Nucleus accumbens (tissue), 56 donors: Measurements from ENCODE around the gene EXOSC10.
"Not testable (repeated sequence)": the region's sequence is repeated elsewhere in the genome, so short reads cannot be mapped to it uniquely, and the experiment has no call there.

ENCODE experiments used
- DNase-seq, 56 donors: peaks; one replicate each; lab custom pipeline; 2025; lab: John Stamatoyannopoulos, UW

EXOSC10 gene

DNA sequence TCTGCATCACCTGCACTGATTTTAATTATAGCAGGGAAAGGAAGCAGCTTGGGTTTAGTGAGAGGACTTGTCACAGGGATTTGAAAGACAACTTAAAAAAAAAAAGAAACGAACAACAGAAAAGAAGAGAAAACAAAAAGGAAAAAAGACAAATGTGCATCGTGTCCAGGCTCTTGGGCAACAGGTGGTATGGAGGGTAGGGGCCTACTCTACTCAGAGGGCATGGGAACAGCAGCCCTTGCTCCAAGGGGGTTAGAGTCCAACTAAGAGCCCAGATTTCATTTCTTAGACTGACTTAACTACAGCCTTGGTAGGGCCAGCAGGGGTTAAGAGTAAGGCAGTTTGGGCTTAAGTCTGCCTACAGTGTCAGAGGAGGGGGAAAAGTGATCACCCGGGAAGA is 15.3 kb upstream of the EXOSC10 start:
- DNase-seq: no peak

- DNase-seq: peak in 16 of 56 donors; percentile 2 to 32 (median 8)
Observed at GRCh38 chr1:11109047-11109760, 9.5 kb upstream of the EXOSC10 start.

DNA sequence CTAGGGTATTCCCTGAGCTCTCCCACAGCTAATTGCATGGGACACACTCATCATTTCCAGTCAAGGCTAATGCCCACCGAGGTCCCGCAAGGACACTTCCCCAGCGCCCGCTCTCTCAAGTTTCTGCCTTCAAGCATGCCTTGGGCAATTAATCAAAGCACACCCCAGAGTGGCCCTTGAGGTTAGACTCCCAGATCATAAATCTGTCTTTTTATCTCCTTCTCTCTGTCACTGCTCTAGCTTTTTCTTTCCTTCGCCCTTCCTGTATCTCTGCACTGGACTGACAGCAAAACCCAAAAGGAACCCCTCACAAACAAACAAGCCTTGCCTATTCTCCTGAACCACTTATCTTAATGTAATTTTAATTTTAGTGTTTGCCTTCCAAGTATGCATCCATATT is 7.9 kb upstream of the EXOSC10 start:
- no peak for DNase-seq

- no peak for DNase-seq
Observed at GRCh38 chr1:11105586-11105985, 5.9 kb upstream of the EXOSC10 start.

DNA sequence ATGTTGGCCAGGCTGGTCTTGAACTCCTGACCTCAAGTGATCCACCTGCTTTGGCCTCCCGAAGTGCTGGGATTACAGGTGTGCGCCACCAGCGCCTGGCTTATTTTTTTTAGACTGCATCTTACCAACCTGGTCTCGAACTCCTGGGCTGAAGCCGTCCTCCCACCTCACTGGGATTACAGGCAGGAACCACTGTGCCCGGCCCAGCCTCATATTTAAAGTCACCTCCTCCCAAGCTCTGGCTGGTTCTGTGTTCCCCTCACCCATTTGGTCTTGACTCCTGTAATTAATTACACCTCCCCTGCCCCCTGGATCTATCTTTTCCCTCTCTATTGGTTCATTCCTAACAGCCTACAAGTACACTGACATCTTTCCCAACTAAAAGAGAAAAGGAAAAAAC is 1.7 kb upstream of the EXOSC10 start:
- DNase-seq: no peak

- DNase-seq: not testable (repeated sequence)
Observed at GRCh38 chr1:11100806-11101205, 1.1 kb upstream of the EXOSC10 start.

DNA sequence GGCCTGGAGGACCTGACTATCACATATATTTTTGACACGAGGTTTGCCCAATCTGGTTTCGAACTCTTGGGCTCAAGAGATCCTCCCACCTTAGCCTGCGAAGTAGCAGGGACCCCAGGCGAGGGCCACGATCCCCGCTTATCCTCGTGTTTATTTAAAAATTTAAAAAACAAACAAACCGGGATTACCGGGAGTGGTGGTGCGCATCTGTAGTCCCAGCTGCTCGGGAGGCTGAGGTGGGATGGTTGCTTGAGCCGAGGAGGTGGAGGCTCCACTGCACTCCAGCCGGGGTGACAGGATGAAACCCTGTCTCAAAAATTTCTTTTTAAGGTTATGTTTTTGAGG is 452 bp upstream of the EXOSC10 start:
- DNase-seq: peak in 3 of 56 donors; percentile 2 to 44 (median 28)

- no peak for DNase-seq
Observed at GRCh38 chr1:11098931-11099309, 749 bp downstream of the EXOSC10 start.

DNA sequence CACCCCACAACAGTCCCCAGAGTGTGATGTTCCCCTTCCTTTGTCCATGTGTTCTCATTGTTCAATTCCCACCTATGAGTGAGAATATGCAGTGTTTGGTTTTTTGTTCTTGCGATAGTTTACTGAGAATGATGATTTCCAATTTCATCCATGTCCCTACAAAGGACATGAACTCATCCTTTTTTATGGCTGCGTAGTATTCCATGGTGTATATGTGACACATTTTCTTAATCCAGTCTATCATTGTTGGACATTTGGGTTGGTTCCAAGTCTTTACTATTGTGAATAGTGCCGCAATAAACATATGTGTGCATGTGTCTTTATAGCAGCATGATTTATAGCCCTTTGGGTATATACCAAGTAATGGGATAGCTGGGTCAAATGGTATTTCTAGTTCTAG is 15.9 kb downstream of the EXOSC10 start:
- DNase-seq: not testable (repeated sequence)

DNA sequence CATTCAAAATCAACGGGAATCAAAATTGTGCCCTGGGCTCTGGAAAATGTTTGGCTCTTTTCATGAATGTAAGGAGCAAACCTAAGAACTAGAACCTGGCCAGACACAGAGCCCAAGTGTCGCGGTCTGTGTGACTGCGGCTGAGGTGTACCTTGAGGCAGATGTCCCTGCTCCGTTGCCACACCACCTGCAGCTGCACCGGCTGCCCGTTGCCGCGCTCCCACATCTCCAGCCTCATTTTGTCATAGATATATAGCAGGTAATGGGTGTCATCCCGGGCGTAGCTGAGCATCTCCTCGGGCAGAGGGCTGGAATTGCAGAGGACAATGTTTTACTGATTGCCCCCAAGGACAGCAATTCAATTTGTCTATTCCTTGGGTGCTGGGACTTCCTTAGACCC is 18.7 kb downstream of the EXOSC10 start:
- no peak for DNase-seq

DNA sequence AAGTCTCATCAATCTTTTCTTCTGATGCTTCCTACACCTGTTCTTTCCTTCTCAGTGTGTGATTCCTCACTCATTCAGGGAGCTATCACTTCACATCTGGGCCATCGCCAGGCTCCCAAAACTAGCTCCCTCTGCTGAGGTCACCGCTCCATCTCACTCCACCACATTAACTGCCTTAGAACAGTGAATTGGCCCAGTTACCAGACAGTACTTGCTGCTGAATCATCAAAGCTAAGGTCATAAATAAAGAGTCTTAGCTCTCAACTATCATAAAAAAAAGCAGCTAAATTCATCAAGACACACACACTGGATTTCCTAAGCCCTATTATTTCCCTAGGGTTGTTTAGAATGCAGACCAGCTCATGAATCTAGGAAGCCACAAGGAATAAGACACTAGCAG is 21.0 kb downstream of the EXOSC10 start:
- DNase-seq: no peak

GRCh38 chr1:11073398-11073797 is 26.3 kb downstream of the EXOSC10 start:
- DNase-seq: not testable (repeated sequence)

DNA sequence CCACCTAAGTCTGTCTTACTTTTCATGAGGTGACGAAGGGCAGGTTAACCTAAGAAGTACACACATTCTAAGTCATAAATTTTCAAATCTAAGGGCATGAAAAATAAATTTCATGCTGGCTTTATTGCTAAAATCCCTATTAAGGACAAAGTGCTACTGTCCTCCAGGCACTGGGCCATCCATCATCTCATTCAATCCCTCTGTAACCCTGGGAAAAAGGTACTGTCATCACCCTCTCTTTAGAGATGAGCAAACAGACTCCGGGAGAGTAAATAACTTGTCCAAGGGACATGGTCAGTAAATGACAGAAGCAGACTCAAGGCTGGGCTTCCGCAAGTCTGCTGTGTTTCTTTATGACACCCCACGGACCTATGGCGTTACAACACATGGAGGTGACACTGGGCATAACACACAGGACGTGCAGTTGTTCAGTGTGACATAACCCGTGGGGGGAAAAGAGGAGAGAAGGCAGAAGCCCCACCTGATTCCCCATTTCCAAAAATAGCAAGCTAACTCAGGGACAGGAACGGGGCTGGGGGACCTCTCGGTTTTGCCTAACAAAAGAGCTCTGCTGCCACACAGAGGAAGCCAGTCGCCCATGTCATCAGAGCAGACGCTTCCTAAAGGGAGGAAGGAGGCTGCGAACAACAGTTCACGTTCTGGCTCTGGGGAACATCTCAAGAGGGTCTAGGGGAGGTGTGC is 27.3 kb downstream of the EXOSC10 start:
- DNase-seq: peak in 1 of 56 donors; percentile 41

DNA sequence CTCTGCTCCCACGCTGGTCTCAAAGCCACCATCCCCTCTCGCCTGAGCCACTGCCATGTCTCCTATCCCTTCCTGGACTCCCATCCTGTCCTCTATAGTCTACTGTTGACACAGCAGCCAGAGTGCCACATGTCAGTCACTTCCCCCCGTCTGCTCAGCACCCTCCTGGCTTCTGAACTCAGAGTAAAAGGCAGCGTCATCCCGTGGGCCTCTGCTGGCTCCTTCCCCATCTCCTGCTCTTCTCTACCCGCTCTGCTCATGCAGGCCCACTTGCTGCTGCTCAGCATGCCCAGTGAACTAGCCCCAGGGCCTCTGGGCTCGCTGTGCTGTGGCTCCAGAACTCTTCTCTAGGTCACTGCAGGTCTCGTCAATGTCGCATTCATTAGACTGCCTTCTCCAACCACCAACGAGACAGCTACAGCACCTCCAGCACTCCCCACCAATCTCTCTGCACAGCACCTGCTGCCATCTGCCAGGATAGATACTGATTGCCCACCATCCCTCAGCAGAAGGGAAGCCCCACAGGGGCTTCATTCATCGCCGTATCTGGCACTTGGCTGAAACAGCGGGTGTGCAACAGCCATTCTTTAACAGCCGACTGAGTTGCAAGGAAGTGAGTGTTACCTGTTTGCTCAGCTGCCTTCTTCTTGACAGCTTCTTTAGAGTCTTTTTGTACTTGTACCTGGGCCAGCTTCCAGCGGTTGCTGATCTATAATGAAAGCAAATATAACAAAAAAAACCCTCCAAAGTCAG is 28.0 kb downstream of the EXOSC10 start:
- no peak for DNase-seq

DNA sequence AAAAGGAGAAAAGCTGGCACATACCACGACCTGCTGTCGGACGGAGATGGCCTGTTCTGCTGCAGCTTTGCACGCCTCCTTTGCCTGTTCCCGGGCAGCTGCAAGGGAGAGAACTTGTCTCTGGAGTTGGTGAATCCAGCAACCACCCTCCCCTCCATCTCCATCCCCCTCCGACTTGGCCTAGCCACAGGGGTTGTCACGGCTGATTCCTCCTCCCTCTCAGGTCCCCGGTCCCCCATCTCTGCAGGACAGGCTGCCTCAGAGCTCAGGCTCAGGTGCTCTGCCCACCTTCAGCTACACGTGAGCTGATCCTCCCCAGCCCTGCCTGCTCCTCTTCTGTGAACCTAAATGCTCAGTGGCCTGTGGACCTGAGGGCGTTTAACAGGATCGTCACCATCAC is 28.8 kb downstream of the EXOSC10 start:
- no peak for DNase-seq

DNA sequence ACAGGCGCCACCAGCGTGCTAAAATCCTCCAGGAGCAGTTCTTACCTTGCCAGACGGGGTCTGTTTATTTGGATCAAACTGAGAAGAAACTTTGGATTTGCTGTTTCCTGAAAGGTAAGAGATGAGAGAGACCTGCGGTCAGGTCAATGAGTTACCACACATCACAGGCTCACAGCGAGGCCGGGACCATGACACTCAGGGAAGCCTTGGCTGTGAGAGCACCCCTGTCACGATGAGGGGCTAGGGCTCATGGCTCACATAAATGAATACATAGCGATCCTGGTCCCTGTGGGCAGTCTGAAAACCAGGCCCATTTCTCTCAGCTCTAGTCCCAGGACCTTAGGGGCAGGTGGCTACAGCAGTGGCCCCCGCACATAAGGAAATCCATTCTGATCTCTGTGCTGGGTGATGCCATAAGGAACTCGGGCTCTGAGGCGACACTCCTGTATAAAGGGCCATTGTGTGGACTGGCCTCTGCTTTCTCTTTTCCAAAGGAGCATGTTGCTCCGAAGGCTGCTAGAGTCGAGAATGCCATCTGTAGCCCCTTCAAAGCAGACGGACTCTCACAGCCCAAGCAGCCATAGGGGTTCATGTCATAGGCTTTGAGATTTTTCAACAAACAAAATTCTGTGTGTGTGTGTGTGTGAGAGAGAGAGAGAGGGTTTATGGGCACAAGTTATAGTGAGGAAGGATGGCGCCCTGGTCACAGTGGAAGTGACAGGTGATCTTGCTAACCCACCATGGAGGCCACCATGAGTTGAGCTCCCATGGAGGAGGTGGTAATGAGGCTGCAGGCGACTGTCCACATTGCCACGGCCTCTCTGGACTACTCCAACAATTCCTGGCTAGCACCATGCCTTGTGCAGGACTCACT is 30.8 kb downstream of the EXOSC10 start:
- DNase-seq: no peak

- peak in 11 of 56 donors; percentile 9 to 59 (median 41) for DNase-seq
Observed at GRCh38 chr1:11067716-11068599, 31.7 kb downstream of the EXOSC10 start.

DNA sequence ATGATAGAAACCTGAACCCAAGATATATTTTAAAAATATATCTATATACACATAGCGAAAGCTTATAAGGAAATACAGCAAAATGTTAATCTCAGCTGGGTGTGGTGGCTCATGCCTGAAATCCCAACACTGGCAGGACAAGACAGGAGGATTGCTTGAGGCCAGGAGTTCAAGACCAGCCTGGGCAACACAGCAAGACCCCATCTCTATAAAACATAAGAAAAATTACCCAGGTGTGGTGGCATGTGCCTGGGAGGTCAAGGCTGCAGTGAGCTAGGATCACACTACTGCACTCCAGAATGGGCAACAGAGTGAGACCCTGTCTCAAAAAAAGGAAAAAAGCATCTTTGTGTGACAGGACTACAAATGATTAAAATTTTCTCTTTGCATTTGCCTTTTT is 33.9 kb downstream of the EXOSC10 start:
- DNase-seq: no peak

DNA sequence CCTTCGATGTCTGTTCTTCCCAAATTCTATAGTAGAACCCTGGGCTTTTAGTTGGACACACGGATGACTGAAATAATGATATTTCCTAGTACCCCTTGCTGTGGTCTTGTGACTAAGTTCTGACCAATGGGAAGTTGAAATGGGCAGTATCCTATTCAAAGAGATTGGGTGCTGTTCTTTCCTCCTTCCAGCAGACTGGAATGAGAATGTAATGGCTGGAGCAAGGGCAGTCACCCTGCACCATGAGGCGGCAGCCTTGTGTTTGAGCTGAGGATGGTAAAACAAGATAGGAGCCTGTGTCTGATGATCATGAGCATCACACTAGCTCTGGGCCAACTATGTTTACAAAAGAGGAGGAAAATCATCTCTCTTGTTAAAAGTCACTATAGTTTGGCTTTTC is 34.7 kb downstream of the EXOSC10 start:
- no peak for DNase-seq
